GM15510 (cell line): ENCODE measurements around the gene RHOG.

Experiments used
- POLR2A ChIP-seq: IDR thresholded peaks from 3 replicates; pipeline ENCODE4 v1.6.1; 2011; ENCODE audit warnings: borderline replicate concordance; ENCODE audit not compliant: insufficient read length; ENCODE audit errors: extremely low read depth

Gene RHOG

DNA sequence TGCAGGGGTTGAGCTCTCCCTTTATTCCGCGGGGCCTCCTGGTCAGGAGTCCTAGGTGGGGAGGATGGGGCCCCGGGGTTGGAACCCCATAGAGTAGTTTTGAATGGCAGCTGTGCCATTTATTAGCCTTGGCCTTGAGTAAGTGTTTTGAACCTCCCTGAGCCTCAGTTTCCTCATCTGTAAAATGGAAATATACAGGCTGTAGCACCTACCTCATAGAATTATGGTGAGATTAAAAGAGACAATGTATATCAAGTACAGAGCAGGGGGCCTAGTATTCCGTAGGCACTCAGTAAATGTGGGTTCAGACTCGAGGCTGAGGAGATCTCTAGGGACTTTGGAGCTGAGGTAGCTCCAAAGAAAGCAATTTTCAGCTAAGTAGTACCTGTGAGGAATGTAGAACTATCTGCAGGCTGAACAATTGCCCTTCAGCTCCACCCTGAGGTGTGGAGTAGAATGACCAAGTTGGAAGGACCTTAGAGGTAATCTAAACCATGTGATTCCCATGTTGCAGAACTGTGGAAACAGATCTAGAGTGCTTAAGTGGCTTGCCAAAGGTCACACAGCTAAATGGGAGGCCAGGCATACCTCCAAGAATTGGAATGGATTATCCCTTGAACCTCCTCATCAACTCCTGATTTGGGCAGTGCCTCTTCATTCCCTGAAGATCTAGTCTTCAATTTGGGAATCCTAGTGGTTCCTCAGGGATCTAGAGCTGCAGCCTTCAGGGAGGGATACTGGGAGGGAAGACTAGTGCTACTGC, 31.7 kb downstream of the RHOG start:
- TF ChIP-seq POLR2A, result no peak

DNA sequence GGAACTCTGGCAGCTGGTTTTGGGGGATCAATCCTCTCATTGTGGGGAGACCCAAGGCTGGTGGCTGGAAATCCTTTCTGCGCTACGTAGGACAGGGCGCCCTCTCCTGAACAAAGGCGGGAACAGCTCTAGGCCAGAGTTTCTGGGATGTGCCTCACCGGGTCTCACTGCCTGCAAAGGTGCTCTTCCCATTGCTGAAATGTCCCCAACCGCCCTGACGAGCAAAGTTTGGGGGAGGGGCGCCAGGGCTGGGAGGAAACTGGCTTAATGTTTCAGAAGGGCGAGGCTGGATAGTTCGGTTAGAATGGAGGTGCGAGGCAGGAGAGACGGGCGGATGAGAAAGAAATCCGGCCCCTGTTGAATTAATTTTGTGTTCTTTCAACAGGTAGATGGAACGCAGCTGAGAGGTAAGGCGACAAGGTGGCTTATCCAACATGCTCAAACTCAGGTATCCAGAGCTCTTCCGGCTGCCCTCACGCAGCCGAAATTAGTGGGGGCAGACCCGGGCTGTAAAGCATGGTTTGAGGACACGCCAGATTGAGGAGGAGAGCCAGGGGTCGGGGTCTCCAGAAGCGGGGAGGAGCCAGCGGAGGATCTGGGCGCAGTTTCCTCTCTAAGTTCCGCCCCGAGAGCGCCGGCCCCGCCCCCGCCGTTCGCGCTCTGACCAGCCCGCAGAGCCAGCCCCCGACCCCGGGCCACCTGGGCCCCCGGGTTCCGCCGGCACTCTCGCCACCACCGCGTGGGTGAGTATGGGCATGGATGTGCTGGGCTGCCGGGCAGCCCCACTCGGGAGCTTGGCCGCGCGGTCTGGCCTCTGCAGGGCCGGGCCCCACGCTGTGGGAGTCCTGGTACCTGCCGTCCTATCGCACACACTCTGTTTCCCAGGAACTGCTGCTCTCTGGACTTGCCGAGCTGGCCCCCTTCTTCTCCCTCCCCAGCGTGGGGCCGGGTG, 32.6 kb downstream of the RHOG start, which contains the start of gene PGAP2:
Gene PGAP2, plus strand, starts transcription at position 652 of the 952 bp plus-strand sequence. CDS start 2,700 bp downstream, outside the sequence.
- TF ChIP-seq POLR2A, result no peak

DNA sequence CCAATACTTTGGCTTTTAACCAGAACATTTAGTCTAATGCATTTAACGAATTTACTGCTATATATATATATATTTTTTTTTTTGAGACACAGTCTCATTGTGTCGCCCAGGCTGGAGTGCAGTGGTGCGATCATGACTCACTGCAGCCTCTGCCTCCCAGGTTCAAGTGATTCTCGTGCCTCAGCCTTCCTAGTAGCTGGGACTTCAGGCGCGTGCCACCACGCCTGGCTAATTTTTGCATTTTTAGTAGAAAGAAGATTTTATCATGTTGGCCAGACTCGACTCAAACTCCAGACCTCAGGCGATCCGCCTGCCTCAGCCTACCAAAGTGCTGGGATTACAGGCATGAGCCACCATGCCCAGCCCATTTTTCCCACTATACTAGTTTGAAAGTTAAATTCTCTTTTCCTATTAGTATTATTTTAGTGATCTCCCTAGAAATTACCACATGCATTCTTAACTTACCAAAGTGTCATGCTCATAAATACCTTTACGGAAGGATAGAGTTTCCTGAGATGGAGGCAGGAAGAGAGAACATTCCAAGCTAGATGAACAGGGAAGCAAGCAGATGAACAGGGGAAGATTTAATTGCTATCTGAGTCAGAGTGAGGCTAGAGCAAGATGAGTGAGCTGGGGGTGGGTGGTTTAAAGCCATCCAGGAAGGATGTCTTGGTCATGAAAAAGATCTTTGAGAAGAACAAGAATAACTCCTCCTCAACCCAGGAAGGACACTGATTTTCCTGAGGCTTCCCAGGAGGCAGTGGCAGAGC, 36.8 kb downstream of the RHOG start:
- no peak for TF ChIP-seq POLR2A

DNA sequence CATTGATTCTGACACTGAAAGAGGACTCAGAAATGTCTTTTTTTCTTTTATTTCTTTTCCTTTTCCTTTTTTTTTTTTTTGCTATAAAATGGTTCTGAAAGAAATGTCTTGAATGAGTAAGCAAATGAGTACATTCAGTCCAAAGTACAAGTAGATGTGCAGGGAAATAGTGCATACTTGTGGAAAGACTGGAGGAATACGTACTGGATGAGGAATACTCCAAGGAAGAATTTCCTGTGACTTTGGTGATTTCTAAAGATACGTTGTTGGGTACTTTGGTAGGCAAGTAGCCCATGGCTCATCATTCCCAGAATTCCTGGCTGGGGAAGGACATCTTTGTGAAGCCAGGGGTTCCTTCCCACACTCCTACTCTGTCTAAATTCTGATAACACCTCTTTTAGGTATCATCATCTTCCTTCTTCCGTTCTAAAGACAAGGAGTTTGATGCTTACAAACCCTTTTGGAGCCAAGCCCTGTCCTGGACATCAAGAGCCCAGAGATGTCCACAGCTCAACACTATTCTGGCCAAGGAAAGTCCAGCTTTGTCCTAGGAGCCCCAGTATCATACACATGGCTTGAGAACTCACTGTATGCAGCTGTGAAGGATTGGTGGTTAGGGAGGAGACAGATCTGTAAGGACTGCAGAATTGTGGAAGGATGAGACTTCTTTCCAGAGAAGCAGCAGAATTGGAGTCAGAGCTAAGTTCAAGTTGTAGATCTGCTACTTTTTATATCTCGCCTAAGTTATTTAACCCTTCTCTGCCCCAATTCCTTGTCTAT, 38.6 kb downstream of the RHOG start:
- TF ChIP-seq POLR2A, result no peak

DNA sequence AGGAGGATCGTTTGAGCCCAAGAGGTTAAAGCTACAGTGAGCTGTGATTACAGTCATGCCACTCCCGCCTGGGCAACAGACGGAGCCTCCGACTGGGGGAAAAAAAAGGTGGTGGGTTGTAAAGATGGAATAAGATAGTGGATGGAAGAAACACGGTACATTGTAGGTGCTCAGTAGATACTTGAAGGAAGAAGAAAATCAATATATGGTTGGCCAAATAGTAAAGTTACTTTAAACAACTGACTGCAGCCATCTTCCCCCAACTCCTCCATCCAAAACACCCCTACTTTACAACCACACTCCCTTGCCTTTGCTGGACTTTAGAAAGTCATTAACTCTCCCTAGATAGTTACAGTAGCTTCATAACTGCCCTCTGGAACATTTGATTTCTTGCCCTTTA, 40.9 kb downstream of the RHOG start:
- no peak for TF ChIP-seq POLR2A

DNA sequence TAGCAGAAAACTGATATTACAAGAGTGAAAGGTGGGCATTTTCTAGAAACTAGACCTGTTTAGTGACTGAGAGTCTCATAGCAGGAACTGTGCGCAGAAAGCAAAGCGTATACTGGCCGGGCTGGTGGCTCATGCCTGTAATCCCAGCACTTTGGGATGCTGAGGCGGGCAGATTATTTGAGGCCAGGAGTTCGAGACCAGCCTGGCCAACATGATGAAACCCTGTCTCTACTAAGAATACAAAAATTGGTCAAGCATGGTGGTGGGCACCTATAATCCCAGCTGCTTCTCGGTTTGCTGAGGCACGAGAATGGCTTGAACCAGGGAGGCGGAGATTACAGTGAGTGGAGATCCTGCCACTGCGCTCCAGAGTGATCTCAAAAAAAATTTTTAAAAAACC, 41.6 kb downstream of the RHOG start:
- TF ChIP-seq POLR2A, result no peak

DNA sequence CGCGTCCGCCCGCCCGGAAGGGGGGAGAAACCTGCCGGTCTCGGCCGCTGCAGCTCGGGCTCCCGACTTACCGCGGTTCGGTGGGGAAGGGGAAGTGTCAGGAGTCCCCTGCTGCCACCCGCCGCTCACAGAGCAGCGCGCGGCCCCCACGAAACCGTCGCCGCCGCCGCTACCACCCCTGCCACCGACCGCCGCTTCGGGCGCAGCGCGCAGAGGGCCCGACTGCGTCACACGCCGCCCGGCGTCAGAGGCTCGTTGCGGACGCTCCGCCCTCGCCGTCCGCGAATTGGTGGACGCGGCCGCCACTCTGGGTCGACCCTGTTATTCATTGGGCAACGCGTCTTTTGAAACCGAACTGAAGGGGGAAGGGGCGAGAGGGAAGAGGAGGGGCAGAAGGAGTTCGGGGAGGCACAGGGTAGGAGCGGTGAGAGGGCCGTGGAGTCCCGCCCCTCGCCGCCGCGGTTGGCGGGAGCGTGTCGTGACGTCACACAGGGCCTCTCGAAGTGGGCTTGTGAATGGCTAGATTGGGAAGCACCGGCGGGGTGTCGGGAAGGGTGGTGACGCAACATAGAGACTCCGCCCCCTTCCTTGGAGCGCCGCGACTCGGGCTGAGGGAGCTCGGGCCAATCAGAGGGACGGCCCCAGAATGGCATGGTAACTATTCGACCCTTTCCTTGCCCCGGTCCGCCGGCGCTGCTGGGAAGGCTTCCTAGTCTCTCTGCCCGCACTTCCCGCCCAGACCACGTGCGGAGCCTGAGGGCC, 43.2 kb downstream of the RHOG start, which contains the start of gene NUP98:
Gene NUP98, minus strand, starts transcription at position 226 of the 762 bp plus-strand sequence. CDS start 15,437 bp downstream, outside the sequence.
- TF ChIP-seq POLR2A, result peak; percentile 94

DNA sequence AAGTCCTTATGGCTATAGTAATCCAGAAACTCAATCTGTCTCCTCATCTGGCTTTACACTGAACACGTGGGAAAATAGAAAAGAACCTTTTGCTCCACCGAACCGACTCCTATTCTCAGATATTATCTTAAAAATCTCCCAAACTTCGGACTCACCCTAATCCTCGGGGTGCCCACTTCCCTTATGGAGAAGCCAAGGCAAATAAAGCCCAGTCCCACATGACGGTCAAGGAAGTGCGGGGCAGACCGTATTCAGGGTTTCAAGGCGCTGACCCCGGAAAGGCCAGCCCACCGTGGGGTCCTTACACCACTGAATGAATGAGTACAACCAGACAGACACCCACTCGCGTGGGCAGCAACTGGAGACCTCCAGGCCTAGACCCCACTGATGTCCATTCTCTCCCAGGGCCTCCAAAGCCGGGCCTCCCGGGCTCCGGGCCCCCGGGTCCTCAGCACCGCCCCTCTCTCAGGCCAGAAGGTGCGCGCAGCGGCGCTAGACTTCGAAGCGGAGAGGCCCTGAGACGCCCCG, 43.9 kb downstream of the RHOG start:
- no peak for TF ChIP-seq POLR2A

DNA sequence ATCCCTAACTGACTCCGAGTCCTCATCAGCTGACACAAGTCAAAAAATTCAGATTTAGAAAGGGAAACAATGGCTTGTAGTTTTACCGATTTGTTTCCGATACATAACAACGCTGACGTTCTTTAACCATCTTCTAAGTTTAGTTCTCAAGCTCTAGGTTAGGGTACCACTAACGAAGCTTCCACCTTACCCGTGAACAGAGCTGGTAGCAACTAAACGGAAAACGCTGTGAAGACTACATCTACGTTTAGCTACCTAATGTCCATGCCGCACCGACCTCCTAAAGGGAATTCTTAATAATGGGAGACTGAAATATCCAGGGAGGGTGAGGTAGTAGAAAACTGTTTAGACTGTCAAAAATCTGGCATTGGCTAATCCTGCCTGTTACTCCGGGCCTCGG, 44.4 kb downstream of the RHOG start:
- no peak for TF ChIP-seq POLR2A

DNA sequence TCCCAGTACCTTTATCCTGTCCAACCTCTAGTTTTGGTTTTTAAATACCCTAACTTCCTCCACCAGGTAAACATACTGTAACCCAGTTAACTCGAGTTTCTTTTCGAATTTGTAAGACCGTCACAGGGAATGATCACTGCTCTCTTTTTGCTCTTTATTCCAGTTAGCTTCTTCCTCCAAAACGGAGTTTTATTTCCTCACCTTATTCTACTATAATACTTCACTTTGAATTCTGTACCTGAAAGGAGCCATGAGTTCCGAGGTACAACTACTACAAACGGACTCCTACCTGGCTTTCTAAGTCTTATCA, 44.8 kb downstream of the RHOG start:
- TF ChIP-seq POLR2A, result no peak

DNA sequence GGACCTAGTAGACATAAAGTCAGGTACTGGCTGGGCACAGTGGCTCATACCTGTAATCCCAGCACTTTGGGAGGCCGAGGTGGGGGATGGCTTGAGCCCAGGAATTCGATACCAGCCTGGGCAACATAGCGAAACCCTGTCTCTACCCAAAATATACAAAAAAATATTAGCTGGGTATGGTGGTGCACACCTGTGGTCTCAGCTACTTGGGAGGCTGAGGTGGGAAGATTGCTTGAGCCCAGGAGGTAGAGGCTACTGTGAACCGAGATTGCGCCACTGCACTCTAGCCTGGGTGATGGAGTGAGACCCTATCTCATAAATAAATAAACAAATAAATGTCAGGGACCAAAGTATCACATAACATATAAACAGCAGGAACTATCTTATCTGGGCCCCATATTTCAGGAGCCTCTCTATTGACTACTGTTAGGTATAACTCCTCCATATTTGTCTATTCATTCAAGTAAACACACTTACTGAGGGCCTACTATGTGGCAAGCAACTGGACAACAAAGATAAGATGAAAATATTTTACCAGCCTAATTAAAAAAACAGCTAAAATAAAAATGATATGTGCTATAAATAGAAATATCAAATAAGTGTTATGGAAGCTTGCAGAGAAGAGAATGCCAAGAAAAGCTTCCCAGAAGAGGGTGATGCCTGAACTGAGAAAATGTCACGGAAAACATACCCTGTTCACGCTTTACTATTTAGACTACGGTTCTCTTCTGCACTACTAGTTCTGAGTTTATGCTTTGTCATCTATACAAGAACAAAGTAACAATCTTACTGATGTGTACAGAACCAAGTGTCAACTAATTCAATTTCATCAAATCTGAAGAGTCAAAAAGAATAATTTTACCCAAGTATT, 45.4 kb downstream of the RHOG start:
- no peak for TF ChIP-seq POLR2A

DNA sequence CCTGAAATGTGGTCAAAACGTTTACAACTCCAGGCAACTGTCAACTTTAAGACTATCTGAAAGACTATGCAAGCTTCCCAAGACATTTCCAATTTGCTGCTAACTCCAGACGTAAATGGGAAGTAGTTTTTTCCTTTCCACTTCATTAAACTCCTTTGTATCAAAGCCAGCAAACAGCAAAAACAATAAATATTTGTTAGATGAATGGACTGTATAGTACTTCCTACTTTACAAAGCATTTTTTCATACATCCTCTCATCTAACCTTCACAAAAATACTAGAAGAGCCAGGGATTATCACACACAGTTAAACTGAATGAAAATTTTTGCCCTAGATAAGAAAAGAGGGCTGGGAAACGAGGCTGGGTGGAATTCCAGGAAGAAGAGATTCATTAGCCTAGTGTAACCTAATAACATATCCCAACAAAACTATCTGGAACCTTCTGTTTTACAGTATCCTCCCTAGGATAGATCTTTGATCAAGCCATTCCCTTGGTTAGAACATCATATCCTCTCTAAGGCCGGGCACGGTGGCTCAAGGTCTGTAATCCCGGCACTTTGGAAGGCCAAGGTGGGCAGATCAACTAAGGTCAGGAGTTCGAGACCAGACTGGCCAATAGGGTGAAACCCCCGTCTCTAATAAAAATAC, 53.9 kb downstream of the RHOG start:
- no peak for TF ChIP-seq POLR2A
